ENCODE data around the gene CSK.

CSK gene

GRCh38 chr15:74844319-74845207, 62.7 kb downstream of the CSK start:
- Histone ChIP-seq H3K4me1 (ENCODE audit: insufficient read depth, low read length) (peaks cover 36% of the 10 kb centered on the region), H4K20me1 (ENCODE audit: insufficient read depth, low read length) (peaks cover 3% of the 10 kb centered on the region; the same call in 1 of the 2 replicates), H3K36me3 (ENCODE audit: insufficient read depth, low read length) (peaks cover 52% of the 10 kb centered on the region), H3K4me3 (ENCODE audit: low read depth in 1 of 2, low read length in 2 of 2) (no peak overlapping the region), H3K27ac (ENCODE audit: low read length) (peak overlapping the region; percentile 86; the same call in 1 of the 2 replicates), H3K9me3 (ENCODE audit: insufficient read depth, low read length, severe bottlenecking) (no peaks in the 10 kb centered on the region), H3K79me2 (ENCODE audit: insufficient read depth, low read length) (peaks cover 15% of the 10 kb centered on the region), H3K27me3 (ENCODE audit: insufficient read depth, low read length, poor library complexity) (no peaks in the 10 kb centered on the region), H3K4me2 (ENCODE audit: insufficient read depth, low read length) (peak overlapping the region; percentile 69; the same call in 1 of the 2 replicates), H2AFZ (ENCODE audit: low read depth, low read length) (no peak overlapping the region), H3K9ac (ENCODE audit: low read depth, low read length) (peak overlapping the region; percentile 91)
- no peak for TF ChIP-seq EZH2 (IDR thresholded peaks at IDR 0.05; ENCODE audit: borderline replicate concordance, low read depth, low read length, severe bottlenecking)
- no peak for TF ChIP-seq CTCF (IDR thresholded peaks at IDR 0.05; ENCODE audit: borderline replicate concordance, extremely low read depth, low read length, poor library complexity, severe bottlenecking)
- no peak for ATAC-seq (ENCODE audit: insufficient read depth, low read depth)
- DNase-seq: no peak

DNA sequence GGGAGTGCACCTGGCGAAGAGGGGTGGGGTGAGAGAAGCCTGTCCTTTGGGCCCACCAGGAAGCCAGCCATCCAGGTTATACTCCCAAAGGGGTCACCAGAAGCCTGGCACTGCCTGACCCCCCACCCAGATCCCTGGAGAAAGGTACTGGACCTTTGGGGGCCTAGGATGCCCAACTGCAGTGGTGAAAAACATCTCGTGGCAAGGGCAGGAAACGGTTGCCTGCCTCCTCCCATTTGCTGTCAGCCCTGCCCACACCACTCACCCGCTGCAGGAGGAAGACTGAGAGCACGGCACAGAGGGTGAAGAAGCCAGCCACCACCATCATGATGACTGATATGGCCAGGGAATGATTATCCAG, 63.3 kb downstream of the CSK start:
- Histone ChIP-seq H3K4me1 (ENCODE audit: insufficient read depth, low read length) (peaks cover 32% of the 10 kb centered on the region), H3K4me3 (ENCODE audit: low read depth in 1 of 2, low read length in 2 of 2) (no peak overlapping the region), H2AFZ (ENCODE audit: low read depth, low read length) (no peak overlapping the region), H3K9me3 (ENCODE audit: insufficient read depth, low read length, severe bottlenecking) (no peaks in the 10 kb centered on the region), H3K36me3 (ENCODE audit: insufficient read depth, low read length) (peaks cover 52% of the 10 kb centered on the region), H3K27me3 (ENCODE audit: insufficient read depth, low read length, poor library complexity) (no peaks in the 10 kb centered on the region), H3K27ac (ENCODE audit: low read length) (peak overlapping the region; percentile 40; the same call in 1 of the 2 replicates), H3K9ac (ENCODE audit: low read depth, low read length) (no peak overlapping the region), H4K20me1 (ENCODE audit: insufficient read depth, low read length) (peaks cover 3% of the 10 kb centered on the region; the same call in 1 of the 2 replicates), H3K4me2 (ENCODE audit: insufficient read depth, low read length) (no peak overlapping the region), H3K79me2 (ENCODE audit: insufficient read depth, low read length) (peaks cover 15% of the 10 kb centered on the region)
- DNase-seq (no peak), ATAC-seq (ENCODE audit: insufficient read depth, low read depth) (no peak)
- TF ChIP-seq CTCF (IDR thresholded peaks at IDR 0.05; ENCODE audit: borderline replicate concordance, extremely low read depth, low read length, poor library complexity, severe bottlenecking): no peak
- TF ChIP-seq EZH2 (IDR thresholded peaks at IDR 0.05; ENCODE audit: borderline replicate concordance, low read depth, low read length, severe bottlenecking): no peak

- H3K9me3 ChIP-seq (ENCODE audit: insufficient read depth, low read length, severe bottlenecking): no peaks in the 10 kb centered on the region
- H3K27ac ChIP-seq (ENCODE audit: low read length): peak overlapping the region; percentile 40; the same call in 1 of the 2 replicates
Observed at GRCh38 chr15:74845581-74845980, 63.7 kb downstream of the CSK start.

More at GRCh38 chr15:74845581-74845980, 63.7 kb downstream of the CSK start:
- no peaks in the 10 kb centered on the region for H3K27me3 ChIP-seq (ENCODE audit: insufficient read depth, low read length, poor library complexity)
- H3K79me2 ChIP-seq (ENCODE audit: insufficient read depth, low read length): peaks cover 15% of the 10 kb centered on the region
- peaks cover 3% of the 10 kb centered on the region; the same call in 1 of the 2 replicates for H4K20me1 ChIP-seq (ENCODE audit: insufficient read depth, low read length)
- H3K4me1 ChIP-seq (ENCODE audit: insufficient read depth, low read length): peaks cover 32% of the 10 kb centered on the region
- no peak overlapping the region for H3K4me3 ChIP-seq (ENCODE audit: low read depth in 1 of 2, low read length in 2 of 2)
- DNase-seq (no peak), ATAC-seq (ENCODE audit: insufficient read depth, low read depth) (no peak)
- H2AFZ ChIP-seq (ENCODE audit: low read depth, low read length): no peak overlapping the region
- TF ChIP-seq CTCF (IDR thresholded peaks at IDR 0.05; ENCODE audit: borderline replicate concordance, extremely low read depth, low read length, poor library complexity, severe bottlenecking): no peak
- no peak for TF ChIP-seq EZH2 (IDR thresholded peaks at IDR 0.05; ENCODE audit: borderline replicate concordance, low read depth, low read length, severe bottlenecking)
- no peak overlapping the region for H3K9ac ChIP-seq (ENCODE audit: low read depth, low read length)
- H3K4me2 ChIP-seq (ENCODE audit: insufficient read depth, low read length): no peak overlapping the region
- H3K36me3 ChIP-seq (ENCODE audit: insufficient read depth, low read length): peaks cover 52% of the 10 kb centered on the region

Data from DND-41 (cell line).